GM12874 (cell line): ENCODE measurements around the gene ACTL6B.

Source experiments
- CTCF ChIP-seq: IDR thresholded peaks from 2 replicates; pipeline ENCODE4 v1.5.1; 2011; ENCODE audit warnings: low read depth, mild to moderate bottlenecking, control low read depth, low read length, moderate library complexity; ENCODE audit not compliant: insufficient read depth

ACTL6B gene

GRCh38 chr7:100681491-100682227 lies 25.4 kb upstream of the ACTL6B start:
- no peak for TF ChIP-seq CTCF

DNA sequence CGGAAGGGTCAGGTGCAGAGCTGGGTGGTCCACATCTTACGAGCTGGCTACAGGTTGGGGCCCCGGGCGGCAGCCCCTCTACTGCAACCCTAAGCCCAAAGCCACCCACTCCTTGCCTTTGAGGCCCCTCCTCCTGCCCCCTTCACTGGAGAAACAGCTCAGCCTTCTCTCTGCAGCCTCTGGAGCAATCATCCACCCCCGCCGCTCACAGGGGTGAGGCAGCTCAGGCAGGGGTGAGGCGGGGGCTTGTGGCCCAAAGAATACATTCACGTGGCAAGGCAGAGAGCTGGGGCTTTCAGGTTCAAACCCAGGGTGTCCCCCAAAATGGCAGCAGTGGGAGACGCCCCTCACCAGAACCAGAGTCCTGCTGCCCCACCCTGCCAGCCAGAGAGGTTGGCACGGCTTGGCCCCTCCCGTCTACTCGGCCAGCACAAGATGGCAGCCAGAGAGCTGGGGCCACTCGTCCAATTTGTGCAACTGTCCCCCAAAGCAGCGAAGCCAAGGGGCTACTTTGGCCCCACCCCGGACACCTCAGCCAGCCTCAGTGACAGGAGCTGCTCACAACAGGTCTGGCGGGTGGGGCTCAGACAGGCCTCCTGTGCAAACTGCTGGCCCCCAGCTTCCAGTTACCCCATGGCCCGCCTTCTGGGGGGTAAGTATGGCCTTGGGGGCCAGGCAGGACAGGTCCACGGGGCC lies 24.5 kb upstream of the ACTL6B start:
- TF ChIP-seq CTCF: no peak

GRCh38 chr7:100679927-100680575 lies 23.8 kb upstream of the ACTL6B start:
- no peak for TF ChIP-seq CTCF

DNA sequence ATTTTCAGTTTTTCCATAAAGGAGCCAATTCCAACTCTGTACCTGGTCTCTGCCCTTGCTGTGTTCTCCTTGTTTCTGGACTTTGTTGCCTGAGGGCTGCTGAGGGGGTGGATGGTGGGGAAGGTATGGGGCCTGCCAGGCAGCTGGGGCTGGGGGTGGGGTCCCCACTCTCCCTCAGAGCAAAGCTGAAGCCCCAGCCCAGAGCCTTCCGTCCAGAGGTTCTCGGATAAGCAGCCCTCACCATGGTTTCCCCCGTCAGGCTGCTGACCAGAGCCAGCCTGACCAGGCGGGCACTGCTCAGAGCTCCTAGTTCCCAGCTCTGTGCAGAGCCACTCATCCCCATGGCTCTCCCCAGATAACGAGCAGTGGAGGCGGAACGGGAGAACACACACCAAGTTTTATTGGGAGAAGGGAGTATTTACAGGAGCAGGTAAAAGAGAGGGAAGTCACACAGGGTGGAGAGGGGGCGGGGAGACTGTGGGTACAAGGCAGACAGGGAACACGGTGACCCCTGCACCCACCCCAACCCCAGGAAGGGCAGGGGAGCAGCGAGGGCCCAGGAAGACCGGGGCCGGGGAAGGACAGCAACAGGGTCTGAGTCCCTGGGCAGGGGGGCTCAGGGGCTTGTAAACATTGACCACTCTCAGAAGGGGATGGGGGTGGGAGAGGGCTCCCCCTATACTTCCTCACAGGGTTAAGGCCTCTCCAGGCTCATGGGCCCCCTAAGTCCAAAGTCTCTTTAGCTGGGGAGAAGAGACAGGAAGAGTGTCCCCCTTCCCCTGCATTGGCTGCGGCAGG lies 23.1 kb upstream of the ACTL6B start:
- no peak for TF ChIP-seq CTCF

- TF ChIP-seq CTCF: no peak
Measured at GRCh38 chr7:100678291-100678984, 22.2 kb upstream of the ACTL6B start.

DNA sequence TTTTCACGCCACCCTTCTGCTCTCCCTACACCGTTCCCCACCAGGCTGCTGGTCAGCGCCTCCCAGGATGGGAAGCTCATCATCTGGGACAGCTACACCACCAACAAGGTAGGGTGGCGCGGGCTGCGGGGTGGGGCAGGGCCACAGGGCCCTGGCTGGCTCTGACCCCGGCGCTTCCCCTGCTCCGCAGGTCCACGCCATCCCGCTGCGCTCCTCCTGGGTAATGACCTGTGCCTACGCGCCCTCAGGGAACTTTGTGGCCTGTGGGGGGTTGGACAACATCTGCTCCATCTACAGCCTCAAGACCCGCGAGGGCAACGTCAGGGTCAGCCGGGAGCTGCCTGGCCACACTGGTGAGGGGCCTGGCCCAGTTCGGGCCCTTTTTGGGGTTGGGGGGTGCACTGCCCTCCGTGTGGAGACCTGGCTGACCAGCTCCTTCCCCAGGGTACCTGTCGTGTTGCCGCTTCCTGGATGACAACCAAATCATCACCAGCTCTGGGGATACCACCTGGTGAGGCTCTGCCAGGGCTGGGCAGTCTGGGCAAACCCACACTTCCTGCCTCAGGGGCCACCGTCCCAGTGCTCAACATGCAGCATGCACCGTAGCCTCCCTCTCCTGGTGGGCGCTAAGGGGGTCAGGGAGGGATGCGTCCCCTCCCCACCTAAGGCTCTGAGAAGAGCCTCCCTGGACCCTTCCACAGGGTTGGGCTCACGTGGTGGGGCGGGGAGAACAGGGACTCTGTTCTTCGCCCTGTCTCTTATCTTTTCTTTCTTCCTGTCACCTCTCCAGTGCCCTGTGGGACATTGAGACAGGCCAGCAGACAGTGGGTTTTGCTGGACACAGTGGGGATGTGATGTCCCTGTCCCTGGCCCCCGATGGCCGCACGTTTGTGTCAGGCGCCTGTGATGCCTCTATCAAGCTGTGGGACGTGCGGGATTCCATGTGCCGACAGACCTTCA lies 21.3 kb upstream of the ACTL6B start:
- TF ChIP-seq CTCF: no peak
